GM04503 (cell line): Measurements from ENCODE around the gene CD300A.
"Not testable (repeated sequence)": the region's sequence is repeated elsewhere in the genome, so short reads cannot be mapped to it uniquely, and the experiment has no call there.

Experiments
- DNase-seq: peaks from one replicate; pipeline ENCODE4 v3.0.0-alpha.2; 2012; ENCODE audit warnings: low read depth

The CD300A gene

GRCh38 chr17:74518413-74518981 lies 52.1 kb downstream of the CD300A start:
- not testable (repeated sequence) for DNase-seq

- DNase-seq = no peak
These were observed 53.6 kb downstream of the CD300A start for GRCh38 chr17:74520016-74520434.

DNA sequence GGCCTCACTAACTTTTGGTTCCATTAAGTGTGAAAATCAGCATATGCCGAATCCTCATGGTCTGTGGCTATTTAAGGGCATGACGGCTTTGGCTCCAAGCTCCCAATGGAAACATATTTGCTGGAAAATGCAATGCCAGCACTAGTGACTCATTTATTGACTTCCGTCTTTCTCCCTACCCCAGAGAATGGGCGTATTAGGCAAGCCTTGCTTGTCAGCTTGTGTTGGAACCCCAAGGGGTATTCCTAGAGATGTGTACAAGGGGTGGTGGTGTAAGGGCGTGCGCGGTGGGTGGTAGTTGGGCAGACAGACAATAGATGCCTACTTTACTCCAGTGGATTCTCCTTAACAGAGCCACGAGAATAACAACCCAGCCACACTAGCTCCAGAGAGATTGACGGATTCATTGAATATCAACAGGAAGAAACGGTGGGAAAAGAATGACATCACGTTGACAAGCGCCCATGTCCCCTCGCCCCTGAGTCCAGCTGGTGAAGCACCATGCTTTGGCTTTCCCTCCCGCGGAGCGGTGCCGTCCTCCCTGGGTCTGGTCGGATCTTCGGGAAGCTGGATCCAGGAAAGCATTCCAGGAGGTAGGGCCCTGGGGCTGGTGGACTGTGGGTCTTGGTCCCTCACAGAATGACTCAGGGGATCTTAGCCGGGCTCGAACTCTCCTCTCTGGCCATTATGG lies 54.5 kb downstream of the CD300A start:
- no peak for DNase-seq

GRCh38 chr17:74521701-74522201 lies 55.3 kb downstream of the CD300A start:
- no peak for DNase-seq

DNA sequence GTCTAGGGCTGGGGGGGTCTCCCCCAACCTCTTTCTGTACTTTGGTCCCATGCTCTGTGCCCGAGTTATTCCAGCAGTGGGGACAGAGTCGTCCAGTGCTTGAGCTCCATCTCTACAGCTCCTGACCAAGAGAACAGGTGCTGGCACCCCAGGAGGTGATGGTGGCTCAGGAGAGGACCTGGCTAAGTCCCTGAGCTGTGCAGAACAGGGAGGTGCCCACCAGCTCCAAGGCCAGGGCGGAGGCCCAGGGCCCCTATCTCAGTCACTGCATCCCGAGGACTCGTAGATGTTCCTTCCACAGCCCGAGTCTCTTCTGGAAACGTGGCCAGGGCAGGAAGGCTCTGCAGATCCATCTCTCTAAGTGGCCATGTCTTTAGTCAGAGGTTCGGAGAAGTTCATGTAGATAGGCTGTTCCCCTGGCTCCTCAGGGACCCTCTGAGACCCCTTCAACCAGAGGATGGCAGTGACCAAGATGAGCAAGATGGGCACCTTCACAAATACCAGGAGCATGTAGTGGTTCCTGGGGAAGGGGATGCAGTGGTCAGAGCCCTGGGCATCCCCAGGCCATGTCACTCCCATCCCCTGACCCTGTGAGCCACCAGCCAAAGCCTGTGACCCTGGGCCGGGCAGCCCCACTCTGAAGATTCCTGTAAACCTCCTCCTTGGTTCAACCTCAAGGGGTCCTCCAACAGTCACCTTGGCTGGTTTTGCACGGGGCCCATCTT lies 56.1 kb downstream of the CD300A start:
- DNase-seq = no peak

GRCh38 chr17:74523308-74523707 lies 56.9 kb downstream of the CD300A start:
- no peak for DNase-seq

DNA sequence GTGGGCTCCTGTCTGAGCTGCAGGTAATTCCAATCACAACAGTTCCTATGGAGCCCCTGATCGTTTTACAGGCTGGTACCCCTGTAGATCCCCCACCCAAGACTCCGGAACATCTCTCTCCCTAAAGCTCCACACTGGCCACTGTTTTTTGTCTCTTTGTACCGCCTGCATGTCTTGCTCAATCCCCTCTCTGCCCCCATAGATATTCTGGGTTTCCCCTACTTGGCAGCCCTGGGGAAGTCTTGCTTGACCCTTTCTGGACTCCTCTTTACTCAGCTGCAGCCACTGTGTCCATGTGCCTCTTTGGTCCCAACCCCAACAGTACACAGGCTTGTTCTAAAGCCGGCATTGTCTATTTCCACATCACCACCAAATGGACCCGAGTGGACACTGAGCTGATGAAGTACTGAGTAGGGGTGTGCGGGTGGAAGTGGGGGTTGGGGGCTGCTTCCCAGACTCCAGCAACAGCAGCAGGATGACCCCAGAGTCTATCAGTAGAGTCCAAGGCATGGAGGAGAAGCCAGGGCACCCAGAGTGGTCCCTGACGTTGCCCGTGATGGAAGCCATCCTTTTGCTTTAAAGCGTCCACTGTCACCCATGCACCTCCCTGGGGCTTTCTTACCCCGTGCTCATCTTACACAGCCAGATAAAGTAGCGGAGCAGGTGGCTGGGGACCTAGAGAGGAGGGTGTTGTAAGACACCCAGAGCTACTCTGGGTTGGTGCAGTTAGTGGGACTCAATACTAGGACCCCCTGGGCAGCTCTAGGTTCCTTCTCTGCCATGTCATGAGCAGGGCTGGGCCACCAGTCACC lies 58.4 kb downstream of the CD300A start:
- no peak for DNase-seq

DNA sequence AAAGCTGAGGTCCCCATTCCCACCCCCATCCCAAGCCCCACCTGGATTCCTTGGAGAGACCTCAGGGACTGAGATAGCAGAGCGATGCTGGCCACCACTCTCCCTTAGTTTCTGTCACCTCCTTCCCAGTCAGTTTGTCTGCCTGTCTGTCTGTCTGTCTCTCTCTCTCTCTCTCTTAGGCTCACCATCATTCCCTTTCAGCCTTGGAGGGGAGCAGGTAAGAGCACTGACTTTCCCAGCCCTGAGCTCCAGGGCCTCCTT lies 59.0 kb downstream of the CD300A start:
- DNase-seq = no peak

DNA sequence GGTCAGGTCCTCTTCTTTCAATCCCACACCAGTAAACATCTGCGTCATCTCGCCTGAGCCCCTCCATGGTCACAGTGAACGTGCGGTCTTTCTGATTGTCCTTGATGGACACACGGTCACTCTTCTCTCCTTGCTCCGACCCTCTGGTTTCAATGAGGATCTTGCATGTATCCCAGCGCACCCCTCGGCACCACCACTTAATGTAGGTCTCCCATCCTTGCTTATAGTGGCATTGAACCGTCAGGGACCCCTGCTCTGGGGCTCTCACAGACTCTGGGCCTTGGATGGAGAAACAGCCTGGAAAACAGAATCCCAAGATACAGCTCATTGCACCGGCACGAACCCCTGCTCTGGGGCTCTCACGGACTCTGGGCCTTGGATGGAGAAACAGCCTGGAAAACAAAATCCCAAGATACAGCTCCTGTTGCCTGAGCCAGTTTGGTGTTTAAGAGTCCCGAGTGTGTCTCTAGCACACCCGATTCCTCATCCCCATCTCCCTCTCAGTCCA lies 59.4 kb downstream of the CD300A start:
- no peak for DNase-seq

- no peak for DNase-seq
These were observed 60.2 kb downstream of the CD300A start for GRCh38 chr17:74526681-74527080.

DNA sequence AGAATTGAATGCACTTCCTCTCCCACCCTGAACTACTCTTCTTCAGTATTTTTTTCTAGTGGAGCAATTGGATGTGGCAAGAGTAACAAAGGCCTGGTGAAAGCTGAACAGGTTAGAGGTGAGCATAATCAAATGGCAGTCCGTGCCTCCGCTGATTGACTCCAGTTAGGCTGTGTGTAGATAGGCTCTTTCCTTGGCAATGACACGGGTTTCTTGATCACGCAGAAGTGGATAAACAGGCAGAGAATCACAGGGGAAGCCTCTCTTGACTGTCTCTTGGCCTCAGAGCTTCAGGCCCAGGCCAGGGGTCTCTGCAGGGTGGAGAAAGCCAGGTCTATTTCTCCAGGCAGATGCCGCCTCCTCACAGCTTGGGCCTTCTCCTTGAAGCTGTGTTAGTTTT lies 60.6 kb downstream of the CD300A start:
- DNase-seq = no peak

- no peak for DNase-seq
These were observed 61.3 kb downstream of the CD300A start for GRCh38 chr17:74527756-74528155.

DNA sequence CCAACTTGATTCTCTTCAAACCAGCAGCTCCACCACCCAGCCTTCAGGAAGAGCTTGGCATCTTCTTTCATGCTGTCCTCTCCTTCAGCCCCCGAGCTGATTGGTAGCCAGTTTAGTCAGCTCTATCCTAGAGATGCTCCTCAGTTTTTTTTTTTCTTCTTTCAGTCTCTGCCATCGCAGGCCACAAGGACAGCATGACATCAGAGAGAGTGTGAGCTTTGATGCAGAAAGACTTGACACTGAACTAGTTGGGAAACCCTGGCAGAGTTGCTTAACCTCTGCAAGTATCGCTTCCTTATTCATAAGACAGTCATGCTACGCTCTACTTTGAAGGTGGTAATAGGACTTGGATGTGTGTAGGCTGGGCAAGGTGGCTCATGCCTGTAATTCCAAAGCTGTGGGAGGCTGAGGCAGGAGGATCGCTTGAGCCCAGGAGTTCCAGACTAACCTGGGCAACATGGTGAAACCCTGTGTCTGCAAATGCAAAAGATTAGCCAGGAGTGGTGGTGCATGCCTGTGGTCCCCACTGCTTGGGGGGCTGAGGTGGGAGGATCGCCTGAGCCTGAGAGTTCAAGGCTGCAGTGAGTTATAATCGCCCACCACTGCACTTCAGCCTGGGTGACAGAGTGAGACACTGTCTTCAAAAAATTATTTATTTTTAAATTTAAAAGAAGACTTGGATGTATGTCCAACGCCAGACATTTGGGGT lies 62.2 kb downstream of the CD300A start:
- no peak for DNase-seq

GRCh38 chr17:74529243-74529642 lies 62.8 kb downstream of the CD300A start:
- no peak for DNase-seq

- no peak for DNase-seq
These were observed 64.4 kb downstream of the CD300A start for GRCh38 chr17:74530831-74531150.

- DNase-seq = no peak
These were observed 64.9 kb downstream of the CD300A start, which contains the start of gene CD300LB for GRCh38 chr17:74531231-74531761. Gene CD300LB, minus strand, starts transcription at chr17:74531475. Its CDS starts 125 bp downstream, at chr17:74531350.

- no peak for DNase-seq
These were observed 65.7 kb downstream of the CD300A start for GRCh38 chr17:74532115-74532514.
